ENCODE results near the gene CAB39L.

Gene CAB39L

DNA sequence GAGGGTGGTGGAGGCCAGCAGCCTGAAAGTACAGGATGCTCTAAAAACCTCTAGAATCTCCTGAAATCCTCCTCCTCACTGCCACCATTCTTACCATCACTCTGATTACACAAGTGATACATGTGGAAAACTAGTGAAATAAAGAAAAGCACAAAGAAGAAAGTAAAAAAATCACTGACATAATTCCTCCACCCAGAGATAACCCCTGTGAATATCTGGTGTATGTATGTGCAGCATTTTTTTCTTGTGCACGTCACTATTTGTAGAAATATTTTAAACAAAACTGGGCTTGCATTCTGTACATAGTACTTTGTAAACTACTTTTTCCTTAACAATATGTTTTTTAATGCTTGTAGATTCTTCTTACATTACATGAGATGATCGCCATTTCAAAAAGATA lies 122.9 kb downstream of the CAB39L start:
- no peak overlapping the region for H2AFZ ChIP-seq (ENCODE audit: low read depth)
- no peak overlapping the region for H3K27ac ChIP-seq
- no peaks in the 10 kb centered on the region for H3K36me3 ChIP-seq (ENCODE audit: insufficient read depth)
- no peaks in the 10 kb centered on the region for H3K4me1 ChIP-seq (ENCODE audit: low read depth, poor library complexity, severe bottlenecking)
- no peaks in the 10 kb centered on the region for H4K20me1 ChIP-seq (ENCODE audit: insufficient read depth)
- no peaks in the 10 kb centered on the region for H3K27me3 ChIP-seq (ENCODE audit: insufficient read depth, low read depth)
- H3K79me2 ChIP-seq (ENCODE audit: insufficient read depth, low read depth): no peaks in the 10 kb centered on the region
- H3K9ac ChIP-seq: no peak overlapping the region
- H3K4me2 ChIP-seq: no peak overlapping the region
- no peak overlapping the region for H3K4me3 ChIP-seq (IDR thresholded peaks at IDR 0.05; ENCODE audit: insufficient read depth, low read depth, low read length)
- TF ChIP-seq, protein P1, sequence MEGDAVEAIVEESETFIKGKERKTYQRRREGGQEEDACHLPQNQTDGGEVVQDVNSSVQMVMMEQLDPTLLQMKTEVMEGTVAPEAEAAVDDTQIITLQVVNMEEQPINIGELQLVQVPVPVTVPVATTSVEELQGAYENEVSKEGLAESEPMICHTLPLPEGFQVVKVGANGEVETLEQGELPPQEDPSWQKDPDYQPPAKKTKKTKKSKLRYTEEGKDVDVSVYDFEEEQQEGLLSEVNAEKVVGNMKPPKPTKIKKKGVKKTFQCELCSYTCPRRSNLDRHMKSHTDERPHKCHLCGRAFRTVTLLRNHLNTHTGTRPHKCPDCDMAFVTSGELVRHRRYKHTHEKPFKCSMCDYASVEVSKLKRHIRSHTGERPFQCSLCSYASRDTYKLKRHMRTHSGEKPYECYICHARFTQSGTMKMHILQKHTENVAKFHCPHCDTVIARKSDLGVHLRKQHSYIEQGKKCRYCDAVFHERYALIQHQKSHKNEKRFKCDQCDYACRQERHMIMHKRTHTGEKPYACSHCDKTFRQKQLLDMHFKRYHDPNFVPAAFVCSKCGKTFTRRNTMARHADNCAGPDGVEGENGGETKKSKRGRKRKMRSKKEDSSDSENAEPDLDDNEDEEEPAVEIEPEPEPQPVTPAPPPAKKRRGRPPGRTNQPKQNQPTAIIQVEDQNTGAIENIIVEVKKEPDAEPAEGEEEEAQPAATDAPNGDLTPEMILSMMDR (conservative IDR thresholded peaks at IDR 0.05; ENCODE audit: low read depth, low read length): no peak

DNA sequence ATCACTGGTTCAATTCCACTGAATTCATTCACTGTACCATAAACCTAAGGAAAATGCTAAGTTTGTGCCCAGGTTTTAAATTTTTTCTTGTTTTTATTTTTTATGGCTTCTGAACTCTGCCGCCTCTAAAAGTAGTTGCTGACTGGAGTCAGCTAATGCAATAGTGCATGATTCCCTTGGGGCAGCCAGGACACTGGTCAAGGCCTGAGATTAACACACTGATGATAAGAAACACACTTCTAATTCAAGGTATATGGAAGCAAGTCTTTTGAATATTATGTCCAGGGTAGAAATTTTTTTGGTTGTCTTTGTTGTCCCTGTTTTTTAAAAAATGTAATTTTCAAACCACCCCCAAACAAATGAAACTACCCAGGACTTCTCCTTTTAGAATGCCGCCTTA lies 123.9 kb downstream of the CAB39L start:
- Histone ChIP-seq H3K4me1 (ENCODE audit: low read depth, poor library complexity, severe bottlenecking) (no peaks in the 10 kb centered on the region), H3K4me3 (IDR thresholded peaks at IDR 0.05; ENCODE audit: insufficient read depth, low read depth, low read length) (no peak overlapping the region), H4K20me1 (ENCODE audit: insufficient read depth) (no peaks in the 10 kb centered on the region), H3K79me2 (ENCODE audit: insufficient read depth, low read depth) (no peaks in the 10 kb centered on the region), H3K36me3 (ENCODE audit: insufficient read depth) (no peaks in the 10 kb centered on the region), H2AFZ (ENCODE audit: low read depth) (no peak overlapping the region), H3K27me3 (ENCODE audit: insufficient read depth, low read depth) (no peaks in the 10 kb centered on the region), H3K27ac (no peak overlapping the region), H3K9ac (no peak overlapping the region), H3K4me2 (no peak overlapping the region)
- TF ChIP-seq, protein P1 (conservative IDR thresholded peaks at IDR 0.05; ENCODE audit: low read depth, low read length): no peak

DNA sequence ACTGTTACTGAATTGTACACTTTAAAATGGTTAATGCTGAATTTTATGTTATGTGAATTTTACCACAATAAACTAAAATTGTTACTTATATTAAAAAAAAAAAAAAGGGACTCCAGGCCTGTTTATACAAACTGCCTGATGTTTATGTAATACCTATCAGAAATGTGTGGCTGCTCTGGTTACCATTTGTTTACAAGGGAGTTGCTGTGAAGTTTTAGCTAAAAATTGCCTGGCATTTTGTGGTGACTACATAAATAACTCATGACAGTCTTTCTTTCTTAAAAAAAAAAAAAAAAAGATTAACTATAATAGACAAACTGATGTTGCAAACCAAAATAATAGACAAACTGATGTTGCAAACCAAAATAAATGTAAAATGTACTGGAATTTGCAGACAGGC lies 124.3 kb downstream of the CAB39L start:
- Histone ChIP-seq H3K27ac (no peak overlapping the region), H3K36me3 (ENCODE audit: insufficient read depth) (no peaks in the 10 kb centered on the region), H3K4me3 (IDR thresholded peaks at IDR 0.05; ENCODE audit: insufficient read depth, low read depth, low read length) (no peak overlapping the region), H2AFZ (ENCODE audit: low read depth) (no peak overlapping the region), H3K9ac (no peak overlapping the region), H3K4me1 (ENCODE audit: low read depth, poor library complexity, severe bottlenecking) (no peaks in the 10 kb centered on the region), H3K79me2 (ENCODE audit: insufficient read depth, low read depth) (no peaks in the 10 kb centered on the region), H4K20me1 (ENCODE audit: insufficient read depth) (no peaks in the 10 kb centered on the region), H3K27me3 (ENCODE audit: insufficient read depth, low read depth) (no peaks in the 10 kb centered on the region), H3K4me2 (no peak overlapping the region)
- TF ChIP-seq, protein P1 (conservative IDR thresholded peaks at IDR 0.05; ENCODE audit: low read depth, low read length): no peak

DNA sequence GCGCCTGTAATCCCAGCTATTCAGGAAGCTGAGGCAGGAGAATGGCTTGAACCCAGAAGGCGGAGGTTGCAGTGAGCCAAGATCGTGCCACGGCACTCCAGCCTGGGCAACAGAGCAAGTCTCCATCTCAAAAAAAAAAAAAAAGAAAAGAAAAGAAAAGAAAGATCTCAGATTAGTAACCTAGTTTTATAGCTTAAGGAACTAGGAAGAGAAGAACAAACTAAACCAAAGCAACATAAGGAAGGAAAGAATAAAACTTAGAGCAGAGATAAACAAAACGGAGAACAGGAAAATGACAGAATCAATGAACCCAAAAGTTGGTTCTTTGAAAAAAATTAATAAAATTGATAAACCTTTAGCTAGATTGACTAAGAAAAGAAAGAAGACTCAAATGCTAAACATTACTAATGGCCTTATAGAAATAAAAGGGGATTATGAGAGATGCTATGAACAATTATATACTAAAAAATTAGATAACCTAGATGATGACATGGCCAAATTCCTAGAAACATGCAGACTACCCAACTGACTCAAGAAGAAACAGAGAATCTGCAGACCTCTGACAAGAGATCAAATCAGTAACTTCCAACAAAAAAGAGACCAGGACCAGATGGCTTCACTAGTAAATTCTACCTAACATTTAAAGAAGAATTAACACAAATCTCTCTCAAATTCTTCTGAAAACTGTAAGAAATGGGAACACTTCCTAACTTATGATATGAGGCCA lies 127.9 kb downstream of the CAB39L start:
- H3K9ac ChIP-seq: no peak overlapping the region
- H3K4me3 ChIP-seq (IDR thresholded peaks at IDR 0.05; ENCODE audit: insufficient read depth, low read depth, low read length): no peak overlapping the region
- no peaks in the 10 kb centered on the region for H3K4me1 ChIP-seq (ENCODE audit: low read depth, poor library complexity, severe bottlenecking)
- H3K79me2 ChIP-seq (ENCODE audit: insufficient read depth, low read depth): no peaks in the 10 kb centered on the region
- no peak overlapping the region for H2AFZ ChIP-seq (ENCODE audit: low read depth)
- no peak overlapping the region for H3K4me2 ChIP-seq
- TF ChIP-seq, protein P1 (conservative IDR thresholded peaks at IDR 0.05; ENCODE audit: low read depth, low read length): no peak
- H4K20me1 ChIP-seq (ENCODE audit: insufficient read depth): no peaks in the 10 kb centered on the region
- H3K27me3 ChIP-seq (ENCODE audit: insufficient read depth, low read depth): no peaks in the 10 kb centered on the region
- H3K36me3 ChIP-seq (ENCODE audit: insufficient read depth): no peaks in the 10 kb centered on the region
- H3K27ac ChIP-seq: no peak overlapping the region

Data from KMS-11 (cell line).